Lung (tissue), 12 donors: Measurements from ENCODE around the gene FBN2. TPM values are rescaled to one million over a fixed set of nuclear protein-coding genes. Genes with fewer than 3 reads are reported as not detected.

ENCODE experiments used
- ATAC-seq: fragments of 200-7000 bp; cut with Tn5 transposase; one replicate; pipeline ENCODE4 v1.9.1; 2020; ENCODE audit warnings: moderate number of reproducible peaks; ENCODE audit not compliant: insufficient read depth, low FRiP score
- DNase-seq, 3 donors: peaks; one replicate each; pipeline ENCODE4 v3.0.0-alpha.2; 2013 to 2017
- H3K27ac ChIP-seq, 2 donors: one replicate each; pipeline ENCODE4 v1.5.1; 2013; ENCODE audit warnings: mild to moderate bottlenecking in 2 of 2, moderate library complexity in 2 of 2, control low read depth in 1 of 2, inconsistent platforms in 1 of 2, low read depth in 1 of 2, low read length in 1 of 2
- H3K27me3 ChIP-seq, 3 donors: one replicate each; pipeline ENCODE4 v1.5.1; 2013; ENCODE audit warnings: low read length in 2 of 3; ENCODE audit not compliant: control insufficient read depth in 3 of 3, insufficient read depth in 3 of 3
- H3K36me3 ChIP-seq, 4 donors: one replicate each; pipeline ENCODE4 v1.5.1; 2013; ENCODE audit warnings: low read length in 4 of 4, mild to moderate bottlenecking in 1 of 4, moderate library complexity in 1 of 4; ENCODE audit not compliant: control insufficient read depth in 4 of 4, insufficient read depth in 4 of 4
- H3K4me1 ChIP-seq, 5 donors: one replicate each; pipeline ENCODE4 v1.5.1; 2013; ENCODE audit warnings: low read length in 5 of 5, mild to moderate bottlenecking in 2 of 5, moderate library complexity in 1 of 5; ENCODE audit not compliant: control insufficient read depth in 5 of 5, insufficient read depth in 5 of 5
- H3K4me3 ChIP-seq: one replicate; pipeline ENCODE4 v1.5.1; 2013; ENCODE audit warnings: mild to moderate bottlenecking, control low read depth, moderate library complexity
- H3K9ac ChIP-seq, 2 donors: one replicate each; pipeline ENCODE4 v1.5.1; 2013; ENCODE audit warnings: low read length in 2 of 2, control low read depth in 1 of 2; ENCODE audit not compliant: insufficient read depth in 1 of 2
- H3K9me3 ChIP-seq, 4 donors: one replicate each; pipeline ENCODE4 v1.5.1; 2013; ENCODE audit warnings: low read length in 3 of 4, mild to moderate bottlenecking in 1 of 4, moderate library complexity in 1 of 4; ENCODE audit not compliant: control insufficient read depth in 4 of 4, insufficient read depth in 3 of 4
- CTCF ChIP-seq: IDR thresholded peaks from 2 replicates; pipeline ENCODE4 v1.5.1; 2012; ENCODE audit warnings: mild to moderate bottlenecking; ENCODE audit errors: control extremely low read depth, extremely low read depth
- WGBS, 2 donors: extraction: QIAGEN DNeasy Blood & Tissue Kit; methylation state at CpG; one replicate each; pipeline ENCODE4 v1.1.7; 2013; 5-methylcytosine and 5-hydroxymethylcytosine counted together
- polyA plus RNA-seq, 2 donors: library from polyadenylated mRNA; stranded (reverse); fragments of 200-250 nt; gene quantifications; one replicate each; pipeline ENCODE4 v1.2.1, GENCODE V29; 2013
- total RNA-seq, 2 donors: library from RNA; depleted of rRNA in 1 of 2; stranded (reverse); fragments of >200 nt in 1 of 2; gene quantifications; one replicate each; pipeline ENCODE4 v1.2.1, GENCODE V29; 2014 to 2021
- donor health status: control.
- donor health status: control.
- donor health status: Bipolar disorder and iron deficiency.
- donor health status: healthy.
- donor health status: DM: yes; HTN: yes; CAD: no.

FBN2 gene
- total and polyA plus RNA-seq, 4 donors, result 0.06 to 13.1 (median 1.1) TPM

GRCh38 chr5:128317481-128317880, 220.6 kb downstream of the FBN2 start:
- TF ChIP-seq CTCF, result no peak
- Histone ChIP-seq H3K36me3 (peaks cover 0 to 4% (median 0%) of the 10 kb centered on the region in 4 donors), H3K4me1 (no peaks in the 10 kb centered on the region), H3K9ac (no peak overlapping the region), H3K9me3 (no peaks in the 10 kb centered on the region), H3K27me3 (no peaks in the 10 kb centered on the region), H3K27ac (no peak overlapping the region), H3K4me3 (no peak overlapping the region)
- no peak for DNase-seq
- no peak for ATAC-seq
- 84 to 95% methylated on average over 1 of the region's 1 CpG for WGBS, 2 donors

- Histone ChIP-seq H3K27ac (no peak overlapping the region), H3K36me3 (peaks cover 0 to 4% (median 0%) of the 10 kb centered on the region in 4 donors), H3K9me3 (no peaks in the 10 kb centered on the region), H3K4me1 (peaks cover 0 to 3% (median 0%) of the 10 kb centered on the region in 5 donors), H3K9ac (no peak overlapping the region), H3K4me3 (no peak overlapping the region), H3K27me3 (no peaks in the 10 kb centered on the region)
- ATAC-seq (no peak), DNase-seq (no peak)
- TF ChIP-seq CTCF, result no peak
- 90 to 91% methylated on average over 4 of the region's 4 CpGs for WGBS, 2 donors
Observed at GRCh38 chr5:128315671-128316070, 222.4 kb downstream of the FBN2 start.

- DNase-seq, result no peak
- H3K4me1 ChIP-seq, result peaks cover 0 to 4% (median 0%) of the 10 kb centered on the region in 5 donors
- 96 to 97% methylated on average over 5 of the region's 5 CpGs for WGBS, 2 donors
- H3K27me3 ChIP-seq, result no peaks in the 10 kb centered on the region
- peaks cover 0 to 10% (median 6%) of the 10 kb centered on the region in 4 donors for H3K36me3 ChIP-seq
- no peak overlapping the region for H3K27ac ChIP-seq
- no peak overlapping the region for H3K9ac ChIP-seq
- no peak for TF ChIP-seq CTCF
- no peaks in the 10 kb centered on the region for H3K9me3 ChIP-seq
- no peak for ATAC-seq
- H3K4me3 ChIP-seq, result no peak overlapping the region
Observed at GRCh38 chr5:128305341-128305740, 232.7 kb downstream of the FBN2 start.

GRCh38 chr5:128304791-128305190, 233.3 kb downstream of the FBN2 start:
- DNase-seq (no peak), ATAC-seq (no peak)
- no peak for TF ChIP-seq CTCF
- no peaks in the 10 kb centered on the region for H3K9me3 ChIP-seq
- no peak overlapping the region for H3K27ac ChIP-seq
- WGBS, 2 donors, result 75 to 80% methylated on average over 2 of the region's 2 CpGs
- peaks cover 0 to 12% (median 6%) of the 10 kb centered on the region in 4 donors for H3K36me3 ChIP-seq
- H3K27me3 ChIP-seq, result no peaks in the 10 kb centered on the region
- no peak overlapping the region for H3K4me3 ChIP-seq
- H3K9ac ChIP-seq, result no peak overlapping the region
- peaks cover 0 to 4% (median 0%) of the 10 kb centered on the region in 5 donors for H3K4me1 ChIP-seq
